Effector memory CD4-positive, alpha-beta T cell (primary cell): ENCODE measurements around the gene PHOSPHO2.
"Not testable (repeated sequence)": the region's sequence is repeated elsewhere in the genome, so short reads cannot be mapped to it uniquely, and the experiment has no call there.

Source experiments
- DNase-seq, 3 donors: peaks; one replicate each; pipeline ENCODE4 v3.0.0-alpha.2; 2020
- H3K27ac ChIP-seq: 2 replicates; pipeline ENCODE4 v1.7.0; 2013; ENCODE audit warnings: mild to moderate bottlenecking, low read length, moderate library complexity; ENCODE audit not compliant: insufficient read depth, poor library complexity, severe bottlenecking
- H3K27me3 ChIP-seq: replicated peaks from 2 replicates; pipeline ENCODE4 v1.7.0; 2013; ENCODE audit warnings: mild to moderate bottlenecking, low read length; ENCODE audit not compliant: insufficient read depth, control insufficient read depth, poor library complexity, severe bottlenecking
- H3K36me3 ChIP-seq: 2 replicates; pipeline ENCODE4 v1.7.0; 2013; ENCODE audit warnings: mild to moderate bottlenecking, low read length, moderate library complexity; ENCODE audit not compliant: control insufficient read depth, insufficient read depth
- H3K4me1 ChIP-seq: 2 replicates; pipeline ENCODE4 v1.7.0; 2013; ENCODE audit warnings: low read length, mild to moderate bottlenecking; ENCODE audit not compliant: control insufficient read depth, insufficient read depth, poor library complexity, severe bottlenecking
- H3K4me3 ChIP-seq: 2 replicates; pipeline ENCODE4 v1.7.0; 2013; ENCODE audit warnings: low read length, low read depth, mild to moderate bottlenecking; ENCODE audit not compliant: insufficient read depth, poor library complexity, severe bottlenecking
- H3K9me3 ChIP-seq: 2 replicates; pipeline ENCODE4 v1.7.0; 2013; ENCODE audit warnings: mild to moderate bottlenecking, low read length, moderate library complexity; ENCODE audit not compliant: control insufficient read depth

PHOSPHO2 gene

DNA sequence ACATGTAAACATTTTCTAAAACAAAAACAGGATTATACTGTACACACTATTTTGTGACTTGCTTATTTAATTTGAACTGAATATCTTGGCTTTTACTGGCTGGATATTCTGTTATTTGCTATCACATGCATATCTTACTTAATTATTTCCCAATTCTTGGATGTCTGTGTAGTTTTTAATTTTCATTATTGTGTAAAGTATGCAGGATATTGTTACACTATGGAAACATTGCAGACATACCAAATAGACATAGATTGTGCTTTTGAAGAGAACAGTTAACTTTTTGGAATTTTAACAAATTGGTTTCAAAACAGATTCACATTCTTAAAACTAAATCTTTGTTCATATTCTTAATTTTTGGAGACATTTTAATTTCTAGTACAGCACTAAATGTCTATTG lies 2.1 kb downstream of the PHOSPHO2 start:
- H3K27me3 ChIP-seq, result no peaks in the 10 kb centered on the region
- no peaks in the 10 kb centered on the region for H3K9me3 ChIP-seq
- H3K4me1 ChIP-seq, result no peaks in the 10 kb centered on the region
- DNase-seq, result no peak
- no peak overlapping the region for H3K4me3 ChIP-seq
- no peak overlapping the region for H3K27ac ChIP-seq
- no peaks in the 10 kb centered on the region for H3K36me3 ChIP-seq

DNA sequence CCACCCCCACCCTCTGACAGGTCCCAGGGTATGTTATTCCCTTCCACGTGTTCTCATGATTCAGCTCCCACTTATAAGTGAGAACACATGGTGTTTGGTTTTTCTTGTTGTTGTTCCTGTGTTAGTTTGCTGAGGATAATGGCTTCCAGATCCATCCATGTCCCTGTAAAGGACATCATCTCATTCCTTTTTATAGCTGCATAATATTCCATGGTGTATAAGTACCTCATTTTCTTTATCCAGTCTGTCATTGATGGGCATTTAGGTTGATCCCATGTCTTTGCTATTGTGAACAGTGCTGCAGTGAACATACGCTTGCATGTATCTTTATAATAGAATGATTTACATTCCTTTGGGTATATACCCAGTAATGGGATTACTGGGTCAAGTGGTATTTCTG lies 4.9 kb downstream of the PHOSPHO2 start:
- not testable (repeated sequence) for H3K36me3 ChIP-seq, H3K27me3 ChIP-seq, H3K9me3 ChIP-seq, H3K27ac ChIP-seq, H3K4me1 ChIP-seq, DNase-seq, H3K4me3 ChIP-seq

DNA sequence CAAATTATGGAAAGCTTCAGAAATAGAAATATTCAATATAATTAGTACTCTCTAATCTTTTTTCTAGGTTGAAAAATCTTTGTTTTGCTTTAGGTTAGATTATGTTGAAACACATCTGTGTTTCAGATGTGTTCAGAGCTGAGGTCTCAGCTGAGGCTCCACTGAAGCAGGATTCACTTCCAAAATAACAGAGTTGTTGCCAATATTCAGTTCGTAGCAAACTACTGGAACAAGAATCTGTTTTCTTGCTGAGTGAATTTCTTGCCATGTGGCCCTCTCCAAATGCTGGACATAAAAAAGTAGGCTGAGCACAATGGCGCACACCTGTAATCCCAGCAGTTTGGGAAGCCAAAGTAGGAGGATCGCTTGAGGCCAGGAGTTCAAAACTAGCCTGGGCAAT lies 8.7 kb downstream of the PHOSPHO2 start:
- DNase-seq, result no peak
- no peaks in the 10 kb centered on the region for H3K4me1 ChIP-seq
- H3K27ac ChIP-seq, result no peak overlapping the region
- H3K9me3 ChIP-seq, result no peaks in the 10 kb centered on the region
- H3K4me3 ChIP-seq, result no peak overlapping the region
- H3K27me3 ChIP-seq, result no peaks in the 10 kb centered on the region
- no peaks in the 10 kb centered on the region for H3K36me3 ChIP-seq

DNA sequence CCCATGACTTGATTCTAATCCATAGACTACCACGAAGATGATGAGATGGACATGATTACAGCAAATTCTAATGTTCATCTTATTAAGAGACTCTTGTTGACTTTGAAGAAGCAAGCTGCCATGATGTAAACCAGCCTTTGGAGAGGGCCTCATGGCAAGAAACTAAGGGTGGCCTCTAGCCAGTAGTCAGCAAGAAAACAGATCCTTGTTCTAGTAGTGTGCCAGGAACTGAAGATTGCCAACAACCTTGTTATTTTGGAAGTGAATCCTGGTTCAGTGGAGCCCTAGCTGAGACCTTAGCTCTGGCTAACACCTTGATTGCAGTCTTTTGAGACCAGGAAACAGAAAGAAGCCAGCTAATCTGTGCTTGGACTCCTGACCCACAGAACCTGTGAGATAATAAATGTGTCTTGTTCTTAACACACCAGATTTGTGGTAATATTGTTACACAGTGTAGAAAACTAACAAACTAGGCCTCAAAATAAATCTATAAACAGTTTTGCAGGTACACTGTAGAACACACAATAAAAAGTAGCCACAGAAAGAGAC lies 10.0 kb downstream of the PHOSPHO2 start:
- no peak overlapping the region for H3K4me3 ChIP-seq
- no peaks in the 10 kb centered on the region for H3K4me1 ChIP-seq
- H3K27me3 ChIP-seq, result no peaks in the 10 kb centered on the region

DNA sequence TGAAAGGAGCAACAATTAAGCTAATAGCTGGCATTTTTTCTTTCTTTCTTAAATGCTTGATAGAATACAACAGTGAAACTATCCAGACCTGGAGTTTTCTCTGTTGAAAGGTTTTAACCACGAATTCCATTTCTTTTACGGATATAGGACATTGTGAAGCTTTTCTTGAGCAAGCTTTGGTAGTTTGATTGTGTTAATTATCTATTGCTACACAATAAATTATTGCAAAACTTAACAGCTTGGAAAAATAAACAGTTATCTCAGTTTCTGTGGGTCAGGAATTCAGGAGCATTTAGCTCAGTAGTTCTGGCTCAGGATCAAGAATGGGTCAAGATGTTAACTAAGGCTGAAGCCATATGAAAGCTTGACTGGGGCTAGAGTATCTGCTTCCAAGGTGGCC lies 11.7 kb downstream of the PHOSPHO2 start:
- Histone ChIP-seq H3K27me3 (no peaks in the 10 kb centered on the region), H3K9me3 (no peaks in the 10 kb centered on the region), H3K4me3 (no peak overlapping the region), H3K36me3 (no peaks in the 10 kb centered on the region), H3K4me1 (no peaks in the 10 kb centered on the region), H3K27ac (no peak overlapping the region)
- DNase-seq, result no peak

More for the DNA sequence above, 10.0 kb downstream of the PHOSPHO2 start:
- no peak for DNase-seq
- Histone ChIP-seq H3K27ac (no peak overlapping the region), H3K9me3 (no peaks in the 10 kb centered on the region), H3K36me3 (no peaks in the 10 kb centered on the region)

DNA sequence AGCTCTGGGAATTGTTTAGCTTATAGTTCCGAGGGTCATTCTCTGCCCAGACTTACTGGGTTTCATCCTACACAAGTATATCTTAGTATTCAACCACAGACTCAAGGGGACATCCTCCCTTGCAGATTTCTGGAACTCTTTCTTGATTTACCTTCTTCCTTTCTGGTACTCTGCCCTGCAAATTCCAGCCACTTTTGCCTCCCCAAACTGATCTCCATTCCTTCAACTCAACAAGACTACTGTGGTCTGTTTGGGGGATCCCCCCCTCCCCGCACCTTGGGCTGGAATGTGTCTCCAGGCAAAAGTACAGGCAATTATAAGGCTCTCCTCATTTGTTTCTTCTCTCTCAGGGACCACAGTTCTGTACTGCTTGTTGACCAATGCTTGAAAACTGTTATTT lies 13.4 kb downstream of the PHOSPHO2 start:
- no peak for DNase-seq
- no peaks in the 10 kb centered on the region for H3K9me3 ChIP-seq
- H3K27ac ChIP-seq, result no peak overlapping the region
- no peak overlapping the region for H3K4me3 ChIP-seq
- H3K4me1 ChIP-seq, result no peaks in the 10 kb centered on the region
- H3K36me3 ChIP-seq, result no peaks in the 10 kb centered on the region
- no peaks in the 10 kb centered on the region for H3K27me3 ChIP-seq

DNA sequence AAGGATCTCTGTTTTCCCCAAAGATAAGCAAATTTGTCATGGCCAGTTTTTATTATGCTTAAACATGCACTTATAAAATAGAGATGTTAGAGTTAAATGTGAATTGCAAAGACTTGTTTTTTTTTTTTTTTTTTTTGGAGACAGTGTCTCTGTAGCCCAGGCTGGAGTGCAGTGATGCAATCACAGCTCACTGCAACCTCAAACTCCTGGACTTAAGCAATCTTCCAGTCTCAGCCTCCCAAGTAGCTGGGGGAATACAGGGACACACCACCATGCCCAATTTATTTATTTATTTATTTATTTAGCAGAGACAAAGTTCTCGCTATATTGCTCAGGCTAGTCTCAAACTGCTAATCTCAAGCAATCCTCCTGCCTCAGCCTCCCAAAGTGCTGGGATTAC lies 15.1 kb downstream of the PHOSPHO2 start:
- no peaks in the 10 kb centered on the region for H3K4me1 ChIP-seq
- no peak overlapping the region for H3K27ac ChIP-seq
- no peaks in the 10 kb centered on the region for H3K9me3 ChIP-seq
- H3K4me3 ChIP-seq, result no peak overlapping the region
- no peaks in the 10 kb centered on the region for H3K36me3 ChIP-seq
- H3K27me3 ChIP-seq, result no peaks in the 10 kb centered on the region
- DNase-seq, result no peak

DNA sequence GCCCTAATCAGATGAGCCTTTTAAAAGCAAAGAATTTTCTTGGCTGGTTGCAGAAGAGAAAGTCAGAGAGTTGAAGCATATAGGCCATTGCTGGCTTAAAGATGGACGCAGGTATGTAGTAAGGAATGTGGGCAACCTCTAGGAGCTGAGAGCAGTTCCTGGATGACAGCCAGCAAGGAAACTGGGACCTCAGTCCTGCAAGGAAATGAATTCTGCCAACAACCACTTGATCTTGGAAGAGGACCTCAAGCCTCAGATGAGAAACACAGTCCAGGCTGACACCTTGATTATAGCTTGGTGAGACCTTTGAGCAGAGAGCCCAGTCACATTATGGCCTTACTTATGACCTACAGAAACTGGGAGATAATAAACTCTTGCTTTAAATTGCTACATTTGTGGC lies 15.7 kb downstream of the PHOSPHO2 start:
- no peaks in the 10 kb centered on the region for H3K4me1 ChIP-seq
- H3K36me3 ChIP-seq, result no peaks in the 10 kb centered on the region
- DNase-seq, result no peak
- no peaks in the 10 kb centered on the region for H3K9me3 ChIP-seq
- H3K27ac ChIP-seq, result no peak overlapping the region
- no peaks in the 10 kb centered on the region for H3K27me3 ChIP-seq
- no peak overlapping the region for H3K4me3 ChIP-seq

DNA sequence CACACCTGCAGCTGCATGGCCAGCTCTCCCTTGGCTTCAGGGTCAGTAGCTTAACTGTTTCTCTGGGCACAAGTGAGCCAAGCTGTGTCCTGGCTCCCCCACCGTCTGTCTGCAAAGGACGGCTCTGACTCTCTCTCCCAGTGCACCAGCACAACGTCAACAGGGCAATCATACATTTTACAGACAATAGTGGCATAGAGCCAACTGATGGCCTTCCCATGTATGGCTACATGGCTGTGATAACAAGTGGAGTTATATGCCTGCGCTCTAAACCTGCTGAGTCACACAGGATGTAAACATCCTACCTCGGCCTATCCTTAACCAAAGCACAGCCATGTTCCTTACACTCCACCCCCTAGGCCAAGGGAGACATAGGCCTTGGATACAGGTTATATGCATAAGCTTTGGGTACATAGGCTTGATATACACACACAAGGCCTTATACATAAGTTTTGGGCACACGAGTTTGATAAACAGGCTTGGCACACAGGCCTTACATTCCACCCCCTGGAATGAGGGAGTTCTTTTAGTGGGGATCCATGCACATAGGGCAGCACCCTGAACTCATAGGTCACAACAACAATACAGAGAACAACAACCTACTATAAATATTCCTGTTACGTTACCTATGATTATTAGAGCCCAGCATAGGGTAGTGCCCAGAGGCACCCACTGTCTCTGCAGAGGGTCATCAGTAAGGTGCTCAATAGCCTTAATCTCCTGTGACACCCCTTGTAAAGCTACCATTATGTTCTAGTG lies 17.7 kb downstream of the PHOSPHO2 start:
- Histone ChIP-seq H3K9me3 (no peaks in the 10 kb centered on the region), H3K27ac (no peak overlapping the region), H3K36me3 (no peaks in the 10 kb centered on the region), H3K4me1 (no peaks in the 10 kb centered on the region), H3K4me3 (no peak overlapping the region), H3K27me3 (no peaks in the 10 kb centered on the region)
- no peak for DNase-seq

DNA sequence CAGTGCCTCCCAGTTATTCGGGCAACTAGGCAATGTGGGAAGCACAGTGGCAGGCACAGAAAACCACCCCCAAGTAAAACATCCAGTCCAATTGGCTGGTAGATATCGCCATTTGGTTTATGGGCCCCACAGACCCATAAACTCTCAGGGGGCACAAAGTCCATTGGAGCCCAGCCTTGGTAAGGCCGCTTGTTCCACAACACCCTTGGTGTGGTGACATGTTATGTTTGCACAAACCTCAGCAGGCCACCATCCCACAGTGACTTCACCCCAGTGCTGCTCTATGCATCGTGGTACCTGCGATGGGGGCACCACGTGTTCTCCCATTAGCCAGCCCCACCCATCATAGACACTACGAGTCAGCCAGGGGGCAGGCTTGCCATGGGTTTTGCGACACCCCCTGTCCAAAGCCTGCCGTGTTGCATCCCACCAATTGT lies 18.5 kb downstream of the PHOSPHO2 start:
- no peak overlapping the region for H3K4me3 ChIP-seq
- DNase-seq, result no peak
- no peaks in the 10 kb centered on the region for H3K4me1 ChIP-seq
- H3K27ac ChIP-seq, result no peak overlapping the region
- H3K27me3 ChIP-seq, result no peaks in the 10 kb centered on the region
- H3K36me3 ChIP-seq, result no peaks in the 10 kb centered on the region
- no peaks in the 10 kb centered on the region for H3K9me3 ChIP-seq
